HCT116 (cell line): ENCODE data around the gene NKAIN4.

Experiments
- CEBPB ChIP-seq: IDR thresholded peaks from 2 replicates; pipeline ENCODE4 v1.6.1; 2012; ENCODE audit warnings: low read depth
- TF ChIP-seq, protein P1 (sequence below): IDR thresholded peaks from 2 replicates; pipeline ENCODE4 v1.6.1; 2012; ENCODE audit warnings: low read depth
- TF ChIP-seq, protein P2 (sequence below), 3 experiments: fragments of 200-600 bp in 1 of 3; sonication (generic) in 1 of 3; IDR thresholded peaks in 2 of 3; conservative IDR thresholded peaks in 1 of 3; 2 replicates each; pipeline ENCODE4 v1.5.1; 2012 to 2017; ENCODE audit warnings: low read depth in 2 of 3, low read length in 2 of 3, antibody characterized with exemption in 1 of 3, borderline replicate concordance in 1 of 3, control low read depth in 1 of 3, mild to moderate bottlenecking in 1 of 3, mixed read lengths in 1 of 3, mixed run types in 1 of 3, moderate library complexity in 1 of 3; ENCODE audit not compliant: insufficient read depth in 1 of 3

DNA sequence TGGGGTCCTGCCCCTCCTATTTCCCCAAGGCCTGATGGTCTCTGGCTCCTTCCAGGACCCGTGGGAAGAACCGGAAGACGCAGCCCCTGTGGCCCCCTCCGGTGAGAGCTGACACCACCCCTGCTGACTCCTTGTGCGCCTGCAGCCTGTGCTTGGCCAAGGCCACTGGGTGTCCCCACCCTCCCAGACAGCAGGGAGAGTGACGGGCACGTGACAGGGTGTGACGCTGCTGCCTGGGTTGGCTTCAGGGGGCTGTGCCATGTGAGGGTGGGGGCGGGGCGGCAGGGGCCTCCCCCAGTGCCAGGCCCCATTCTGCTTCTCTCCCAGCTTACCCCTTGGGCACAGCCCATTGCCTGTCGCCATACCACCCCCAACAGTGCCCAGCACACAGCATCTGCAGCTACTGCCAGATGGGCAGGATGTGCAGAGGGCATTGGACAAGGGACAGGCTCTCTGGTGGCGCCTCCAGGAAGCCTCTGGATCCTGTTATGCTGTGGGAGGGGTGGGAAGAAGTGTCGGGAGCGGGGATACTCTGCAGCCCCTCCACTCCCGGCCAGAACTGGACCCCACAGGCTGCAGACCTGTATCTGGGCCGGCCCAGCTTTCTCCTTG lies 15.6 kb downstream of the NKAIN4 start:
- TF ChIP-seq, protein P1, sequence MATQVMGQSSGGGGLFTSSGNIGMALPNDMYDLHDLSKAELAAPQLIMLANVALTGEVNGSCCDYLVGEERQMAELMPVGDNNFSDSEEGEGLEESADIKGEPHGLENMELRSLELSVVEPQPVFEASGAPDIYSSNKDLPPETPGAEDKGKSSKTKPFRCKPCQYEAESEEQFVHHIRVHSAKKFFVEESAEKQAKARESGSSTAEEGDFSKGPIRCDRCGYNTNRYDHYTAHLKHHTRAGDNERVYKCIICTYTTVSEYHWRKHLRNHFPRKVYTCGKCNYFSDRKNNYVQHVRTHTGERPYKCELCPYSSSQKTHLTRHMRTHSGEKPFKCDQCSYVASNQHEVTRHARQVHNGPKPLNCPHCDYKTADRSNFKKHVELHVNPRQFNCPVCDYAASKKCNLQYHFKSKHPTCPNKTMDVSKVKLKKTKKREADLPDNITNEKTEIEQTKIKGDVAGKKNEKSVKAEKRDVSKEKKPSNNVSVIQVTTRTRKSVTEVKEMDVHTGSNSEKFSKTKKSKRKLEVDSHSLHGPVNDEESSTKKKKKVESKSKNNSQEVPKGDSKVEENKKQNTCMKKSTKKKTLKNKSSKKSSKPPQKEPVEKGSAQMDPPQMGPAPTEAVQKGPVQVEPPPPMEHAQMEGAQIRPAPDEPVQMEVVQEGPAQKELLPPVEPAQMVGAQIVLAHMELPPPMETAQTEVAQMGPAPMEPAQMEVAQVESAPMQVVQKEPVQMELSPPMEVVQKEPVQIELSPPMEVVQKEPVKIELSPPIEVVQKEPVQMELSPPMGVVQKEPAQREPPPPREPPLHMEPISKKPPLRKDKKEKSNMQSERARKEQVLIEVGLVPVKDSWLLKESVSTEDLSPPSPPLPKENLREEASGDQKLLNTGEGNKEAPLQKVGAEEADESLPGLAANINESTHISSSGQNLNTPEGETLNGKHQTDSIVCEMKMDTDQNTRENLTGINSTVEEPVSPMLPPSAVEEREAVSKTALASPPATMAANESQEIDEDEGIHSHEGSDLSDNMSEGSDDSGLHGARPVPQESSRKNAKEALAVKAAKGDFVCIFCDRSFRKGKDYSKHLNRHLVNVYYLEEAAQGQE, result no peak
- no peak for TF ChIP-seq CEBPB
- TF ChIP-seq, protein P2, sequence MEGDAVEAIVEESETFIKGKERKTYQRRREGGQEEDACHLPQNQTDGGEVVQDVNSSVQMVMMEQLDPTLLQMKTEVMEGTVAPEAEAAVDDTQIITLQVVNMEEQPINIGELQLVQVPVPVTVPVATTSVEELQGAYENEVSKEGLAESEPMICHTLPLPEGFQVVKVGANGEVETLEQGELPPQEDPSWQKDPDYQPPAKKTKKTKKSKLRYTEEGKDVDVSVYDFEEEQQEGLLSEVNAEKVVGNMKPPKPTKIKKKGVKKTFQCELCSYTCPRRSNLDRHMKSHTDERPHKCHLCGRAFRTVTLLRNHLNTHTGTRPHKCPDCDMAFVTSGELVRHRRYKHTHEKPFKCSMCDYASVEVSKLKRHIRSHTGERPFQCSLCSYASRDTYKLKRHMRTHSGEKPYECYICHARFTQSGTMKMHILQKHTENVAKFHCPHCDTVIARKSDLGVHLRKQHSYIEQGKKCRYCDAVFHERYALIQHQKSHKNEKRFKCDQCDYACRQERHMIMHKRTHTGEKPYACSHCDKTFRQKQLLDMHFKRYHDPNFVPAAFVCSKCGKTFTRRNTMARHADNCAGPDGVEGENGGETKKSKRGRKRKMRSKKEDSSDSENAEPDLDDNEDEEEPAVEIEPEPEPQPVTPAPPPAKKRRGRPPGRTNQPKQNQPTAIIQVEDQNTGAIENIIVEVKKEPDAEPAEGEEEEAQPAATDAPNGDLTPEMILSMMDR (IDR thresholded peaks at IDR 0.05 in 2 of 3, conservative IDR thresholded peaks at IDR 0.05 in 1 of 3; ENCODE audit: borderline replicate concordance in 1 of 3, insufficient read depth in 1 of 3, low read depth in 2 of 3, low read length in 2 of 3), result no peak
